Sigmoid colon (tissue), 4 donors: ENCODE data around the gene TMEM94.

Source experiments
- CTCF ChIP-seq, 4 experiments: fragments of 450-650 bp in 3 of 4; fragments of 200-600 bp in 1 of 4; IDR thresholded peaks; one replicate each; pipeline ENCODE4 v1.5.1; 2016 to 2019; ENCODE audit warnings: antibody characterized with exemption in 4 of 4, mild to moderate bottlenecking in 3 of 4, moderate library complexity in 2 of 4
- EP300 ChIP-seq, 4 donors: sonication (generic); formaldehyde crosslinking; IDR thresholded peaks; one replicate each; pipeline ENCODE4 v1.6.1; 2017; ENCODE audit warnings: antibody characterized with exemption in 4 of 4
- POLR2A ChIP-seq, 2 donors: fragments of 450-650 bp; IDR thresholded peaks; one replicate each; pipeline ENCODE4 v1.6.1; 2016; ENCODE audit warnings: antibody characterized with exemption in 2 of 2, mild to moderate bottlenecking in 2 of 2, moderate library complexity in 2 of 2

- no peak for TF ChIP-seq CTCF (IDR thresholded peaks at IDR 0.05)
- no peak for TF ChIP-seq EP300 (IDR thresholded peaks at IDR 0.05)
- TF ChIP-seq POLR2A (IDR thresholded peaks at IDR 0.05) = no peak
Measured at GRCh38 chr17:75468291-75468754, 11.9 kb downstream of the TMEM94 start.
